ENCODE measurements around the gene CREBL2.

GRCh38 chr12:12626471-12626870 lies 14.8 kb downstream of the CREBL2 start:
- TF ChIP-seq CTCF (conservative IDR thresholded peaks at IDR 0.05; ENCODE audit: low read length), result no peak
- TF ChIP-seq EZH2phosphoT487 (IDR thresholded peaks at IDR 0.05; ENCODE audit: borderline replicate concordance, low read depth, low read length), result no peak

Measured in OCI-LY7 (cell line).